Keratinocyte (primary cell): ENCODE results near the gene GIT2. TPM values are rescaled to one million over a fixed set of nuclear protein-coding genes. Genes with fewer than 3 reads are reported as not detected.

Source experiments
- DNase-seq: peaks from one replicate; pipeline ENCODE4 v3.0.0-alpha.2; 2011; ENCODE audit warnings: low read depth, missing footprints, low spot score
- FAIRE-seq: peaks from 2 replicates; lab custom pipeline; 2011; peaks lifted over from hg19 to GRCh38; lab: Jason Lieb, UNC
- H2AFZ ChIP-seq: 2 replicates; pipeline ENCODE4 v1.6.0; 2012; ENCODE audit warnings: low read length, control low read depth, inconsistent platforms; ENCODE audit not compliant: control insufficient read depth
- H3K27ac ChIP-seq: 2 replicates; pipeline ENCODE4 v1.5.1; 2011; ENCODE audit warnings: low read length; ENCODE audit not compliant: control insufficient read depth, insufficient read depth
- H3K27me3 ChIP-seq: 3 replicates; pipeline ENCODE4 v1.6.0; 2011; ENCODE audit warnings: low read length; ENCODE audit not compliant: control insufficient read depth, insufficient read depth; ENCODE audit errors: extremely low read depth
- H3K36me3 ChIP-seq, 2 experiments: 2 replicates in 1 of 2; 3 replicates in 1 of 2; pipeline ENCODE4 v1.5.1; 2011; ENCODE audit warnings: low read length in 2 of 2, mild to moderate bottlenecking in 1 of 2; ENCODE audit not compliant: control insufficient read depth in 2 of 2, insufficient read depth in 2 of 2; ENCODE audit errors: extremely low read depth in 1 of 2
- H3K4me1 ChIP-seq: 3 replicates; pipeline ENCODE4 v1.5.1; 2011; ENCODE audit warnings: low read length; ENCODE audit not compliant: control insufficient read depth, insufficient read depth; ENCODE audit errors: extremely low read depth
- H3K4me2 ChIP-seq: 3 replicates; pipeline ENCODE4 v1.6.0; 2011; ENCODE audit warnings: low read depth, low read length; ENCODE audit not compliant: control insufficient read depth, insufficient read depth; ENCODE audit errors: extremely low read depth
- H3K4me3 ChIP-seq, 3 experiments: fragments of 200-600 bp in 1 of 3; sonication (generic) in 1 of 3; 2 replicates in 2 of 3; 3 replicates in 1 of 3; pipeline ENCODE4 v1.5.1; 2011 to 2016; ENCODE audit warnings: low read length in 3 of 3, mild to moderate bottlenecking in 3 of 3, control low read depth in 2 of 3, inconsistent platforms in 1 of 3, low read depth in 1 of 3, mixed read lengths in 1 of 3, mixed run types in 1 of 3, moderate library complexity in 1 of 3; ENCODE audit not compliant: control insufficient read depth in 2 of 3, insufficient read depth in 2 of 3; ENCODE audit errors: extremely low read depth in 1 of 3
- H3K79me2 ChIP-seq: 2 replicates; pipeline ENCODE4 v1.6.0; 2012; ENCODE audit warnings: low read length; ENCODE audit not compliant: control insufficient read depth, insufficient read depth
- H3K9ac ChIP-seq: 3 replicates; pipeline ENCODE4 v1.6.0; 2011; ENCODE audit warnings: low read length; ENCODE audit not compliant: control insufficient read depth, insufficient read depth; ENCODE audit errors: extremely low read depth
- H3K9me1 ChIP-seq: 3 replicates; pipeline ENCODE4 v1.6.0; 2011; ENCODE audit warnings: low read length; ENCODE audit not compliant: control insufficient read depth, insufficient read depth; ENCODE audit errors: extremely low read depth
- H3K9me3 ChIP-seq: 2 replicates; pipeline ENCODE4 v1.5.1; 2012; ENCODE audit warnings: low read depth, low read length; ENCODE audit not compliant: control insufficient read depth
- H4K20me1 ChIP-seq: 3 replicates; pipeline ENCODE4 v1.6.0; 2011; ENCODE audit warnings: low read length; ENCODE audit not compliant: control insufficient read depth, insufficient read depth; ENCODE audit errors: extremely low read depth
- EZH2 ChIP-seq: IDR thresholded peaks from one replicate; pipeline ENCODE4 v1.6.1; 2012; ENCODE audit warnings: inconsistent platforms, mild to moderate bottlenecking, low read length, moderate library complexity
- dilution Hi-C: fragments of 300-500 bp; cut with MboI; formaldehyde crosslinking; loops from one replicate; pipeline ENCODE4 v1.7.0; 2020; ENCODE audit warnings: low sequenced_read_pairs; ENCODE audit not compliant: extremely low pct_ligation_motif_present
- polyA plus RNA-seq, 5 experiments: library from polyadenylated mRNA; depleted of rRNA in 3 of 5; stranded (reverse) in 3 of 5; stranded (forward) in 1 of 5; unstranded in 1 of 5; fragments of >200 nt; gene quantifications; 1 replicate in 1 of 5; 2 replicates in 3 of 5; 3 replicates in 1 of 5; pipeline versions ENCODE4 v1.2.1 to v1.2.3, GENCODE V29; 2011 to 2012; ENCODE audit warnings: missing spikeins in 2 of 5, low read depth in 1 of 5, low replicate concordance in 1 of 5
- TF ChIP-seq, protein P1 (sequence below), 3 experiments: IDR thresholded peaks in 1 of 3; conservative IDR thresholded peaks in 1 of 3; optimal IDR thresholded peaks in 1 of 3; 2 replicates in 2 of 3; 3 replicates in 1 of 3; pipeline versions ENCODE3 to v1.5.1; 2011; ENCODE audit warnings: low read length in 3 of 3, mild to moderate bottlenecking in 3 of 3, moderate library complexity in 2 of 3, control low read depth in 1 of 3, inconsistent platforms in 1 of 3; ENCODE audit not compliant: insufficient read depth in 2 of 3; ENCODE audit errors: extremely low read depth in 1 of 3

GIT2 gene
- polyA plus RNA-seq, 1 donor (not counting 4 experiments of a cell fraction or from before 2014, with no cell fraction given) = 25.9 TPM

DNA sequence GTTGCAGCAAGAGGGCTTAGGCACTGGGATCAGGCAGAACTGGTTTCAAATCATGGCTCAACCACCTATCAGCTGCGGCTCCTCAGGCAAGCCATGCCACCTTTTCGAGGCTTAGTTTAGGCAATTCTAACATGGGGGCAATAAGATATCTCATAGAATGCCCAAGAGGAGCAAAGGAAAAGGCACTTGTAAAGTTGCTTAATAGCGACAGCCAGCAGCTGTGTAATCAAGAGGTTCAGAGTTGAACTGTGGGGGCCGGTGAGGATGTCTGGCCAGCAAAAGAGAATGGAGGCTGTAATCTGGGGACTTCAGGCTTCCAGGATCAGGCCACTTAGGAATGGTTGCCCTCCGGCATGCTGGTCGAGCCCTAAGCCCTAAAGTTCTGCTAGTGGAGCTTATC lies 99.1 kb downstream of the GIT2 start:
- Histone ChIP-seq H3K4me1 (peaks cover 16% of the 10 kb centered on the region), H3K4me3 (no peak overlapping the region), H3K9me1 (no peaks in the 10 kb centered on the region), H4K20me1 (no peaks in the 10 kb centered on the region), H3K9me3 (no peaks in the 10 kb centered on the region), H3K27me3 (no peaks in the 10 kb centered on the region), H3K9ac (no peak overlapping the region), H2AFZ (no peak overlapping the region), H3K79me2 (peaks cover 20% of the 10 kb centered on the region), H3K36me3 (no peaks in the 10 kb centered on the region), H3K4me2 (no peak overlapping the region), H3K27ac (no peak overlapping the region)
- dilution Hi-C loops = no loop called here
- DNase-seq (no peak), FAIRE-seq (no peak)
- TF ChIP-seq, protein P1, sequence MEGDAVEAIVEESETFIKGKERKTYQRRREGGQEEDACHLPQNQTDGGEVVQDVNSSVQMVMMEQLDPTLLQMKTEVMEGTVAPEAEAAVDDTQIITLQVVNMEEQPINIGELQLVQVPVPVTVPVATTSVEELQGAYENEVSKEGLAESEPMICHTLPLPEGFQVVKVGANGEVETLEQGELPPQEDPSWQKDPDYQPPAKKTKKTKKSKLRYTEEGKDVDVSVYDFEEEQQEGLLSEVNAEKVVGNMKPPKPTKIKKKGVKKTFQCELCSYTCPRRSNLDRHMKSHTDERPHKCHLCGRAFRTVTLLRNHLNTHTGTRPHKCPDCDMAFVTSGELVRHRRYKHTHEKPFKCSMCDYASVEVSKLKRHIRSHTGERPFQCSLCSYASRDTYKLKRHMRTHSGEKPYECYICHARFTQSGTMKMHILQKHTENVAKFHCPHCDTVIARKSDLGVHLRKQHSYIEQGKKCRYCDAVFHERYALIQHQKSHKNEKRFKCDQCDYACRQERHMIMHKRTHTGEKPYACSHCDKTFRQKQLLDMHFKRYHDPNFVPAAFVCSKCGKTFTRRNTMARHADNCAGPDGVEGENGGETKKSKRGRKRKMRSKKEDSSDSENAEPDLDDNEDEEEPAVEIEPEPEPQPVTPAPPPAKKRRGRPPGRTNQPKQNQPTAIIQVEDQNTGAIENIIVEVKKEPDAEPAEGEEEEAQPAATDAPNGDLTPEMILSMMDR (optimal IDR thresholded peaks at IDR 0.05 in 1 of 3, IDR thresholded peaks at IDR 0.05 in 1 of 3, conservative IDR thresholded peaks at IDR 0.05 in 1 of 3; ENCODE audit: extremely low read depth in 1 of 3, insufficient read depth in 2 of 3, low read length in 3 of 3) = no peak
- no peak for TF ChIP-seq EZH2

DNA sequence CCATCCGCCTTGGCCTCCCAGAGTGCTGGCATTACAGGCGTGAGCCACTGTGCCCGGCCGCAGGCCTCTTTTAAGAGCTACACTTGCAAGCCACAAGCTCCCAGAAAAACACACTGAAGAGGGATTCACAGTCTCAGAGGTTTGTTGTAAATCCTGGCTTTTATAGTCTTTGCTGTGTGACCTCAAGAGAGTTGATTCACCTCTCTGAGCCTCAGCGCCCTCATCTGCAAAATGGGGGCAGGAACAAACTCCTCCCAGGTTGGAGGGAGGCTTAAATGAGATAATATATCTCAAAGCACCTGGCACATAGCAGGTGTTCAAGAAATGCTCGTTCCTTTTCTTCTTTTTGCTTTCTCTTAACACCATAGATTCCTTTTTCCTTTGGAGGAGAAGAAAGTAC lies 100.0 kb downstream of the GIT2 start:
- H3K4me1 ChIP-seq = peaks cover 13% of the 10 kb centered on the region
- H3K4me3 ChIP-seq = no peak overlapping the region
- no peak overlapping the region for H2AFZ ChIP-seq
- dilution Hi-C loops = no loop called here
- no peaks in the 10 kb centered on the region for H3K27me3 ChIP-seq
- peaks cover 14% of the 10 kb centered on the region for H3K79me2 ChIP-seq
- H3K9me1 ChIP-seq = no peaks in the 10 kb centered on the region
- H3K9ac ChIP-seq = no peak overlapping the region
- no peaks in the 10 kb centered on the region for H3K9me3 ChIP-seq
- no peaks in the 10 kb centered on the region for H3K36me3 ChIP-seq
- DNase-seq (no peak), FAIRE-seq (no peak)
- no peak overlapping the region for H3K4me2 ChIP-seq
- TF ChIP-seq, protein P1 (optimal IDR thresholded peaks at IDR 0.05 in 1 of 3, IDR thresholded peaks at IDR 0.05 in 1 of 3, conservative IDR thresholded peaks at IDR 0.05 in 1 of 3; ENCODE audit: extremely low read depth in 1 of 3, insufficient read depth in 2 of 3, low read length in 3 of 3) = no peak
- no peak for TF ChIP-seq EZH2
- H3K27ac ChIP-seq = no peak overlapping the region
- no peaks in the 10 kb centered on the region for H4K20me1 ChIP-seq
